Brain microvascular endothelial cell (primary cell): ENCODE measurements around the gene LRRK1.

Experiments used
- DNase-seq: peaks from one replicate; pipeline ENCODE4 v3.0.0-alpha.2; 2020
- H3K27ac ChIP-seq: fragments of 250-450 bp; sonication (Bioruptor Pico); 2 replicates; pipeline ENCODE4 v1.5.1; 2020; ENCODE audit warnings: mild to moderate bottlenecking, moderate library complexity
- H3K27me3 ChIP-seq: fragments of 250-450 bp; sonication (Bioruptor Pico); replicated peaks from 2 replicates; pipeline ENCODE4 v1.5.1; 2020; ENCODE audit warnings: mild to moderate bottlenecking
- H3K36me3 ChIP-seq: fragments of 250-450 bp; sonication (Bioruptor Pico); replicated peaks from 2 replicates; pipeline ENCODE4 v1.5.1; 2020; ENCODE audit warnings: mild to moderate bottlenecking
- H3K4me3 ChIP-seq: 2 replicates; pipeline ENCODE4 v1.5.1; 2011; ENCODE audit warnings: low read depth, mild to moderate bottlenecking, control low read depth, low read length, moderate library complexity
- in situ Hi-C: cut with HindIII; loops from 2 replicates; pipeline ENCODE4 v1.10.0; 2017; ENCODE audit warnings: low sequenced_read_pairs, low pct_ligation_motif_present
- TF ChIP-seq, protein P1 (sequence below): IDR thresholded peaks from 2 replicates; pipeline ENCODE4 v1.5.1; 2011; ENCODE audit warnings: low read depth, mild to moderate bottlenecking, moderate library complexity, low read length, control low read depth, inconsistent platforms; ENCODE audit errors: missing control alignments

LRRK1 gene

DNA sequence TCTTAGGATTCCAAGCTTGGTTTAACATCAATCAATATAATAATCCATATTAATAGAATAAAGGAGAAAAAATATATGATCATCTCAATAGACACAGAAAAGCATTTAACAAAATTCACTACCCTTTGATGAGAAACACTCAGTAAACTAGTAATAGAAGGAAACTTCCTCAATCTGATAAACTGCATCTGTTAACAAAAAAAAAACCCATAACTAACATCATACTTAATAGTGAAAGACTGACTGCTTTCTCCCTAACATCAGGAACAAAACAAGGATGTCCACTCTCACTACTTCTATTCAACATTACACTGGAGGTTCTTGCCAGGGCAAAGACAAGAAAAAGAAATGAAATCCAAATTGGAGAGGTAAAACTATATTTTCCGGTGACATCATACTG, 30.5 kb downstream of the LRRK1 start:
- in situ Hi-C loops = no loop called here
- no peak overlapping the region for H3K4me3 ChIP-seq
- TF ChIP-seq, protein P1, sequence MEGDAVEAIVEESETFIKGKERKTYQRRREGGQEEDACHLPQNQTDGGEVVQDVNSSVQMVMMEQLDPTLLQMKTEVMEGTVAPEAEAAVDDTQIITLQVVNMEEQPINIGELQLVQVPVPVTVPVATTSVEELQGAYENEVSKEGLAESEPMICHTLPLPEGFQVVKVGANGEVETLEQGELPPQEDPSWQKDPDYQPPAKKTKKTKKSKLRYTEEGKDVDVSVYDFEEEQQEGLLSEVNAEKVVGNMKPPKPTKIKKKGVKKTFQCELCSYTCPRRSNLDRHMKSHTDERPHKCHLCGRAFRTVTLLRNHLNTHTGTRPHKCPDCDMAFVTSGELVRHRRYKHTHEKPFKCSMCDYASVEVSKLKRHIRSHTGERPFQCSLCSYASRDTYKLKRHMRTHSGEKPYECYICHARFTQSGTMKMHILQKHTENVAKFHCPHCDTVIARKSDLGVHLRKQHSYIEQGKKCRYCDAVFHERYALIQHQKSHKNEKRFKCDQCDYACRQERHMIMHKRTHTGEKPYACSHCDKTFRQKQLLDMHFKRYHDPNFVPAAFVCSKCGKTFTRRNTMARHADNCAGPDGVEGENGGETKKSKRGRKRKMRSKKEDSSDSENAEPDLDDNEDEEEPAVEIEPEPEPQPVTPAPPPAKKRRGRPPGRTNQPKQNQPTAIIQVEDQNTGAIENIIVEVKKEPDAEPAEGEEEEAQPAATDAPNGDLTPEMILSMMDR = no peak
- no peaks in the 10 kb centered on the region for H3K36me3 ChIP-seq
- DNase-seq = no peak
- no peak overlapping the region for H3K27ac ChIP-seq
- no peaks in the 10 kb centered on the region for H3K27me3 ChIP-seq

- TF ChIP-seq, protein P1 = no peak
- no peak overlapping the region for H3K27ac ChIP-seq
- H3K4me3 ChIP-seq = no peak overlapping the region
- no peaks in the 10 kb centered on the region for H3K27me3 ChIP-seq
- in situ Hi-C loops = no loop called here
- DNase-seq = no peak
- H3K36me3 ChIP-seq = no peaks in the 10 kb centered on the region
Measured at GRCh38 chr15:100951965-100952364, 32.8 kb downstream of the LRRK1 start.

DNA sequence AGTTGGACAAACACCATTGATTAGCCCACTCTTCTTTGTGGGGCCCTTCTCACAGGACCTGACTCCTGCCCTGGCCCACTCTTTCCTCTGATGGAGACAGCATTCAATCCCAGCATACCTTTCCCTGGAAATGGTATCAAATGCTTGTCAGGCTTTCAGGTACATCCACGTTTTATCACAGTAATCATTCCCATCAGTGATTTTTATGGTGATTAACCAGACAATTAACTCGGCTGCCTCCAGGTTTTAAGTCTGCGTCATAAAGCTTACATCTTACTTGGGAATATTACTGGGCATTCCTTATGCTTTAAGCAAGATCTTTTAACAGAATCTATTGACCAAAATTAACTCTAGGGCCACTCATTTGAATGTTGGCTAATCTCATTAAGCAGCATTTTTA, 33.4 kb downstream of the LRRK1 start:
- H3K27me3 ChIP-seq = no peaks in the 10 kb centered on the region
- in situ Hi-C loops = no loop called here
- no peak overlapping the region for H3K27ac ChIP-seq
- no peak for DNase-seq
- TF ChIP-seq, protein P1 = no peak
- no peaks in the 10 kb centered on the region for H3K36me3 ChIP-seq
- no peak overlapping the region for H3K4me3 ChIP-seq

DNA sequence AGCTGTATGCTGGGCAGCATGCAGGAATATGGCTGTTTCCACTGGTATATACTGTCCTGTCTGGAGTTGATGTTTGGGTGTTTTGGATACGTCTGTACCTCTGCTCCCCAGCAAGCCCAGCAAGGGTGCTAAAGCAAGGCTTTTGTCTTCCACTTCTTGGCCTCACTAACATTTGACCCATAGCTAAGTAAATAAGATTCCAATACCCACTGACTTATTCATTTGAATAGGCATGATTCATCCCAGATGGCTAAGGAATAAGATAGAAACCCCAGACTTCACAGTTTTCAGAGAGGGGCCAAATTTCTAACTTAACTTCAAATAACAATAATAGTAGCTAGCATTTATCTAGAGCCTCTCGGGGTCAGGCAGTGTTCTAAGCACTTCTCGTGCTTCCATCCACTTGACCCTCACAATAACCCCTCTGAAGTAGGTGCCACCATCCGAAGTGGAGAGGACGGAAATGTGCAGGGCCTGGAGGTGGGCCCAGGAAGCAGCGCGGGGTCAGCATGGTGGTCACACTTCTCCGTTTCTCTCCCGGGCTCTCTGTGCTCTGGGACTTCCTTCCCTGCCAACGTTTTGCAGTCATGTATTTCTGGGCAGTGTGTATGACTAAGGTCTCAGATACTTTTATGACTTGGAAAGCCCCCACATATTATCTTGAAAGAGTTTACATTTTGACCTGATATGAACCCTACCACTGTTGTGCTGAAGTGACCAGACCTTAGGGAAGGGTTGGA, 39.3 kb downstream of the LRRK1 start:
- H3K27me3 ChIP-seq = no peaks in the 10 kb centered on the region
- no peak overlapping the region for H3K4me3 ChIP-seq
- no peaks in the 10 kb centered on the region for H3K36me3 ChIP-seq
- in situ Hi-C loops = no loop called here
- TF ChIP-seq, protein P1 = no peak
- H3K27ac ChIP-seq = peak overlapping the region; percentile 81
- peak; percentile 14 for DNase-seq

- TF ChIP-seq, protein P1 = no peak
- Histone ChIP-seq H3K27me3 (no peaks in the 10 kb centered on the region), H3K36me3 (no peaks in the 10 kb centered on the region), H3K27ac (peak overlapping the region; percentile 81), H3K4me3 (no peak overlapping the region)
- no peak for DNase-seq
- in situ Hi-C loops = no loop called here
Measured at GRCh38 chr15:100959066-100960050, 40.2 kb downstream of the LRRK1 start.
